HG03175 (cell line): ENCODE results near the gene SPTAN1.
"Not testable (repeated sequence)": the region's sequence is repeated elsewhere in the genome, so short reads cannot be mapped to it uniquely, and the experiment has no call there.

ENCODE experiments used
- ATAC-seq: cut with Tn5 transposase; IDR thresholded peaks from one replicate; pipeline ENCODE4 v1.9.1; 2021; ENCODE audit warnings: mild to moderate bottlenecking, moderate library complexity; ENCODE audit not compliant: unreplicated experiment

SPTAN1 gene

DNA sequence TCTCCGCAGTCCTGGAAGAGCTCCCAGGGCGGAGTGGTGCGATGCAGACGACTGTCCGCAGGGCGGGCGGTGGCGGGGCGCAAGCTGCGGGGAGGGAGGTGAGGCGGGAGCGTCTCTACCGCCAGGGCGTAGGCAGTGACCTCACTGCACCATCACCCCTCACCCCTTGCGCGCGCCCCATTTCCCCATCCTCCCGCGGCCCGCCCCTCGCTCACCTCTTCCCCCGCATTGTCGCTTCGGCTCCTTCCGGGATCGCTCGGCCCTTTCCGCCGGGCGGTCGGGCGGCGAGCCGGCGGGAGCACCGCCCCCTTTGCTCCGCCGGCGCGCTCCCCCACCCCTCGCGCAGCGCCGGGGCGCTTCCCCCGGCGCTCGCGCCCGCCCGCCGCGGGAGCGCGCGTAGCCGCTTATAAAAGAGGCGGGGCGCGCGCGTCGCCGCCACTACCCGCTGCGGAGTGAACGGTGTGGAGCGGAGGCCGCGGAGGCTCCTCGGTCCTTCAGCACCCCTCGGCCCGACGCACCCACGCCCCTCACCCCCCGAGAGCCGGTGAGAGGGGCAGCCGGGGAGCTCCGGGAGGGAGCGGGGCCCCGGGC, at the start of gene SPTAN1:
SPTAN1 (plus strand) TSS at position 435 of the 591 bp plus-strand sequence. CDS start 14,154 bp downstream, outside the sequence.
- peak; percentile 80 for ATAC-seq

- ATAC-seq: not testable (repeated sequence)
Measured at GRCh38 chr9:128503415-128503825, 49.0 kb upstream of the SPTAN1 start.

DNA sequence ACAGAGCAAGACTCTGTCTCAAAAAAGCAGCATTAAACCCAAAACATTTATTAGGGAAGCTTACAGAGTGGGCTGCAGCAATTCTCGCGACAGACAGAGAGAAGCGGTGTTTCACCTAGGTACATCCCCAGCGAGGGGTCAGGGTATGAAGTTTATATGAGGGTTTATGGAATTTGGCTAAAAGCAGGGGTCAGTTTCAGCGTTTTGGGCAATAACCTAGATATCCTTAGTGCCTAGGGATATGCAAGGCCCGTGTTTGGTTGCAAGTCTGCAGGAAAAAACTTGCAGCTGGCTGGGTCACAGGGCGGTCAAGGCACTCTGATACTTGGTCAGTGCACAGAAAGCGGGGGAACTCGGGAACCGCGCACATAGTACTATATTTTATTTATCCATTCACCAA, 48.5 kb upstream of the SPTAN1 start:
- no peak for ATAC-seq

GRCh38 chr9:128504485-128505413, 47.6 kb upstream of the SPTAN1 start, which contains the start of gene GLE1:
Gene GLE1 (plus strand): TSS chr9:128504719. CDS start chr9:128504806, 87 bp downstream.
- ATAC-seq: peak; percentile 87

DNA sequence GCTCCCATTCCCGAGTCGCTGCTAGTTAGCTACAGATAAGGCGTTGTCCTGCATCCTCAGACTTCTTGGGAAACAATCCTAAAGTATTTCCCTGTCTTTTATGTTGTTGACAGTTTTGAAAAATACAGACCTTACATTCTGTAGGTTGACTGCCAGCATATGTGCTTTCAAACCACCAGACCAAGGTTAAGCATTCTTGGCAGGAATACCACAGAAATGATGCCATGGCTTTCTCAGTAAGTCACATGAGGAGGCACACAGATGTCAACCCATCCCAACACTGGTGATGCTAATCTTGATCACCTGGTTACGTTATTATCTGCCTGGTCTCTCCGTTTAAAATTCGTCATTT, 47.0 kb upstream of the SPTAN1 start:
- ATAC-seq: no peak

GRCh38 chr9:128505906-128506305, 46.5 kb upstream of the SPTAN1 start:
- ATAC-seq: not testable (repeated sequence)

DNA sequence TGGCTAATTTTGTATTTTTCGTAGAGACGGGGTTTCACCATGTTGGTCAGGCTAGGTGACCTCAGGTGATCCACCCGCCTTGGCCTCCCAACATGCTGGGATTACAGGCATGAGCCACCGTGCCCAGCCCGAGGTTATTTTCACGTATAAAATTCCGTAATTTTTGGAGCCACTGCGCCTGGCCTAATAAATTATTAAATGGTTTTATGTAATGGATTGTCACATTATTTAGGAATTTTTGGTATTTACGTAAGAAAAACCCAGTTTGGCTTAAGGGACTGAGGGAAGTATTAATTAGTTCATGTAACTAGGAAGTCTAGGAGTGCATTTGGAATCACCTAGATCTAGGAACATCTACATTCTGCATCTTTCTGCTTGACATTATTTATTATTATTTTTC, 39.6 kb upstream of the SPTAN1 start:
- no peak for ATAC-seq

- no peak for ATAC-seq
Measured at GRCh38 chr9:128521956-128522355, 30.4 kb upstream of the SPTAN1 start.

- ATAC-seq: no peak
Measured at GRCh38 chr9:128523199-128523925, 29.0 kb upstream of the SPTAN1 start.

- ATAC-seq: no peak
Measured at GRCh38 chr9:128526720-128527119, 25.7 kb upstream of the SPTAN1 start.

GRCh38 chr9:128528445-128529160, 23.8 kb upstream of the SPTAN1 start:
- ATAC-seq: no peak

- ATAC-seq: no peak
Measured at GRCh38 chr9:128529191-128529590, 23.2 kb upstream of the SPTAN1 start.

GRCh38 chr9:128532581-128532980, 19.8 kb upstream of the SPTAN1 start:
- no peak for ATAC-seq

- ATAC-seq: no peak
Measured at GRCh38 chr9:128540634-128541360, 11.6 kb upstream of the SPTAN1 start.

DNA sequence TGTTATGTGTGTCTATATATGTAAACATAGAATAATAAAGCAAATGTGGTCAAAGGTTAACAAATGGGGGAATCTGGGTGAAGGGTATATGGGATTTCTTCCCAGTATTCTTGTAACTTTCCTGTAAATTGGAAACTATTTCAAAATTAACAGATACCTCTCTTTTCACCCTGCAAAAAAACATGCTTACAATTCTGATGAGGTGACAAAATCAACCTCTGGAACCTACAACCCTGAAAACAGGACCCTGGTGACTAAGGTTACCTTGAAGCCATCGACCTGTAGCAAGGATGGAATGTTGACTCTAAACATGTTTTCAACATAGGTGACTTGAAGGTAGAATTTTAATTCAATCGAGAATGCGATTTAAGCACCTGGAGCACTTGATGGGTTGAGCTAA, 5.9 kb upstream of the SPTAN1 start:
- ATAC-seq: no peak

- no peak for ATAC-seq
Measured at GRCh38 chr9:128548876-128549275, 3.5 kb upstream of the SPTAN1 start.

DNA sequence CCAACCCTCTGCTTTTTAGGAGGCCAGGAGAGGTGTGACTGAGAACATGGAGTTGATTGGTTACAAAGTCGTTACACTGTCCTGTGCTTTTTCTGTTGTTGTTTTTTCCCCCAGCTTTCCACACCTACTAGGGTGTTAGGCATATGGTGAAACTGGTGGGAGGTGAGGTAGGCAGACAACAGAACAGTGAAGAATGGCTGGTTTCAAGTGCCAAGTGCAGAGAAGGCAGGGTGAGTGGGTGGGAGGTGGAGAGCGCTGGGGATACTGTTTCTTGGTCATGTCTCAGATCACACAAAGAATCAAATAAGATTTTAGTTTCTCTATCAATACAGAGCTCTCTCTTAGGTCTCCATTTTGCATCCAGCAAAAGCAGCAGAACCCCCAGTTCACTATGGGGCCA, 2.2 kb upstream of the SPTAN1 start:
- no peak for ATAC-seq

DNA sequence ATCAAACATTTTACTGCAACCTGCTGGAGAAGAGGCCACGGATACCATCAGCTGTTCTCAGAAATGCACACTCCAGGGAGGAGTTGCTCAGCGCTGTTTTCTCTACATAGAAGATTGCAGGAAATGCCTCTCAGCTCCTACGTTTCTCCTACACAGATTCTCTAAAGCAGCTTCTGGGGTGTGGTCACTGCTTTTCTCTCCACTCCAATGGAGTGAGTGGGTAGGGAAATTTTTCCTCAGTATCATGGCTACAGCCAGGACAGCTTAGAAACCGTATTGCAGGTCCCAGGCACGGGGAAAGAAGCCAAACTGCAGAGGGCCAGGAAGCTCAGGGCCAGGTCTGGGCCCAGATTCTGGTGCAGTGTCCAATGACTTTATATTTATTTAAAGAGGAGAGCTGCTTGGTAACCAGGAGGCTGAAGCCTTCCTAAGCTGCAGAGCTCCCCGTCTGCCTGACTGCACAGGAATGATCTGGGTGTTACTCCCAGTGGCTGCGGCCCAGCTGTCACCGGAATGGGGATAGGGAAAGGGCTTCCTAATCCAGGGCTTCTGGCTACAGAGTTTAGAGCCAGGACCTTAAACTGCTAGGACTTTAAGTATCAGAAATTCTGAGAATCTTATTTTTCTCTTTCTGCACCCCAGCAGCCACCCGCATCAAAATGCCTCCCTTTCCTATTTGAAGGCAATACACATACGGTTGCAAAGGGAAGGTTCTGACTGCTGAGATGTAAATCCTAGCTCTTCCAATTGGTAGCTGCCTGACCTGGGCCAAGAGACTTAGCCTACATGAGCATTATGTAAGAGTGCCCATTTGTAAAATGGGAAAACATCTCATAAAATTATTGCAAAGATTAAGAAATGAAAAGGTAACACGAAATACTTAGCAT, 1.4 kb upstream of the SPTAN1 start:
- no peak for ATAC-seq

- ATAC-seq: no peak
Measured at GRCh38 chr9:128551657-128552152, 682 bp upstream of the SPTAN1 start.
